Pulmonary artery endothelial cell (primary cell): ENCODE measurements around the gene STRBP. TPM values are rescaled to one million over a fixed set of nuclear protein-coding genes. Genes with fewer than 3 reads are reported as not detected.
"Not testable (repeated sequence)": the region's sequence is repeated elsewhere in the genome, so short reads cannot be mapped to it uniquely, and the experiment has no call there.

Source experiments
- DNase-seq: peaks from one replicate; pipeline ENCODE4 v3.0.0-alpha.2; 2011; ENCODE audit warnings: low read depth, low spot score
- total RNA-seq: library from RNA; depleted of rRNA; stranded (reverse); fragments of >200 nt; gene quantifications from 2 replicates; pipeline ENCODE4 v1.2.3, GENCODE V29; 2014

STRBP gene
- total RNA-seq, 1 donor from 2014 or later: 9.2 TPM

DNA sequence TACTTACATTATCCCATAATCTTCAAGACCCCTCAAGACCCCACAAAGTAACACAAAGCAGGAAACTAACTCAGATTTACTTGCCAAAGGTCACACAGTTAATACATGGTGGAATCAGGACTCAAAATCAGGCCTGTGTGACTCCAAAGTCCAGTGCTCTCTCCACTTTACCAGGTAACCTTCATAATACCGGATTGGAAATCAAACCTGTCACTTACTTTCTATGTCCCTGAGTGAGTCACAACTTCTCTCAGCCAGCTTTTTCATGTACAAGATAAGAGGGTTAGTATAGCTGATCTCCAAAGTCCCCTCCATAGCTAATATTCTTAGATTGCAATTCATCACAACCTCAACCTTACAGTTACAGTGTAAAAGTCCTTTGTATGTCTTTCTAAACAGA, 17.1 kb downstream of the STRBP start:
- no peak for DNase-seq

DNA sequence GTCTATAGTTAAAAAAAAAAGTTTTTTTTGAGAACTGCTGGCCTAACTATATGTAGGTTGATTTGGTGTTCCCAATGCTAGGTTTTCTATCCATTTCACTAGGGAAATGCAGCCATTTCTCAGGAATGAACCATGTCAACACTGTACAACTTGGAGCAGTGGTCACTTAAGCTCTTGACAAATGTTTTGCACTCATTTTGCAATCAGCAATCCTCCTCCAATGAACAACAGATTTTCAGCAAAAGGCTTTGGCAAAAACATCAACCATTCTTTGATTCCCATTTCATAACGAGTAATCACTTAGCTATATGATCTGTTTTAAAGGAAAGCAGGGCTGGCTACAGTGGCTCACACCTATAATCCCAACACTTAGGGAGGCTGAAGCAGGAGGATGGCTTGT, 17.9 kb downstream of the STRBP start:
- DNase-seq: no peak

DNA sequence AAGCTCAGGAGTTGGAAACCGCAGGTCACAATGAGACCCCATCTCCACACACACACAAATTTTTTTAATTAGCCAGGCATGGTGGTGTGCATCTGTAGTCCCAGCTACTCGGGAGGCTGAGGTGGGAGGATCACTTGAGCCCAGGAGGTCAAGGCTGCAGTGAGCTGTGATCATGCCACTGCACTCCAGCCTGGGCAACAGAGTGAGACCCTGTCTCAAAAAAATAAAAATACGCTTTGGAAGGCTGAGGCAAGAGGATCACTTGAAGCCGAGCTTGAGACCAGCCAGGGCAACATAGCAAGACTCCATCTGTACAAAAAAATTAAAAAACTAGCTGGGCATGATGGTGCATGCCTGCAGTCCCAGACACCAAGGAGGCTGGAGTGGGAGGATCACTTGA, 19.2 kb downstream of the STRBP start:
- not testable (repeated sequence) for DNase-seq

DNA sequence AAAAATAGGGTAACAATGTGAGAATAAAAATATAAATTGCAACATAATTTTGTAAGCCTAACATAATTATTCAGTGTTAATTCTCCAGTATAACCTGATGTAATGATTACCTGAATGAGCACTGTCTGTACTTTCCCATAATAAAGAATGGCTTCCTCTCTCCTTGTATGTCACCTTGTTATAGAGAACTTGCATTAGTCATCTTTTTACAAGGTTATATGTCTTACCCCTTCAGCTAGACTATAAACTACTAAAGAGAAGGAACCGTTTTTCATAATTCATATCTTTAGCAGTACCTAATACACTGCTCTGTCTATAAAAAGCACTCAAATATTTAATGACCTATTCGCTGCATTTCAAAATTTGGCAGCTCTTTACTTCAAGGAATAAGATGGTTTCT, 19.8 kb downstream of the STRBP start:
- DNase-seq: no peak

DNA sequence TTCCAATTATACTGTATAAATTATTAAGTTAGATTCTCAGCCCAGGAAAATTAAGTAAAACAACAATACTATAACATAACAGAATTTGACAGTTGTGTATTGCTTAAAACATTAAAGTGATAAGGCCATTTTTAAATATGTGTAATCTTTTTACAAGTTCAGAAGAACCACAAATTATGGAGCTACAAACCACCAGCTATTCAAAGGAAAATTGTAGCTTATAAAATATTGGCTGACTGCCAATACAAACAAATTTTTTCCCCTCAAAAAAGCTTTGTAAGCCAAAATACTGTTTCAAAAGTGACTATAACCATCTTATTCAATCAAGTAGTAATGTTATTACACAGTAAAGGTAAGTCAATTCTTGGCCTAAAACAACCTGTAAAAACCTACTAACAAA, 21.9 kb downstream of the STRBP start:
- no peak for DNase-seq

DNA sequence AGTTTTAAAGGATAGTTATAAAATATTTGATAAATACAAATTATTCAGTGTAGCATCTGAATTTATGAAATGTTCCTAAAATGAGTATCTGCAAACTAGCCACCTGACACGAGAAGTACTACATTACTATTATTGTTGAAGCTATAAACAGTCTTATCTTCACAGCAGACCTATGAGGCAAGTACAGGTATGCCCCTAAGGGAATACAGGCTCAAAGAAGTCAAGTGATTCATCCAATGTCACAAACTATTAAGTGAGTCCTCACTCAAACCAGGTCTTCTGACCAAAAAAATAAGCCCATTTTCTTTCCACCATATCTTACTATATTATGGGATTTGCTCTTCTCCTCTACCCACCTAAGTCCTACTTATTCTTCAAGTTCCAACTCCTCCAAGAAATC, 28.7 kb downstream of the STRBP start:
- DNase-seq: no peak

DNA sequence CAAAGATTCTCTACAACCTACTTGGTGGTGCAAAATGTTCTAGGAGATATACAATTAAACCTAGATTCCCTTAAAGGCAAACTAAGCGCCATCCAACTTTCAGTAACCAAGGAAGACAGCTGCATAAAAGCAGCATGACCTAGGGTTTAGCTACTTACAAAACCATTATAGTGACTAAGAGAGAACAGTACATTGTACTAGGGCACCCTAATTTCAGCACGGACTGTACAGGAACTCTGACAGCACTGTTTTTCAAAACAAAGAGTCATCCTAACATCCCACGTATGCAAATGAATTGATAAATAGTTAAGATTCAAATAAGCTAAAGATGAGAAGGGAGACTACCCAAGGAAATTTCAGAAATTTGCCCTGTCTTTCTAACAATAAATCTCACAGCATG, 30.0 kb downstream of the STRBP start:
- DNase-seq: no peak

DNA sequence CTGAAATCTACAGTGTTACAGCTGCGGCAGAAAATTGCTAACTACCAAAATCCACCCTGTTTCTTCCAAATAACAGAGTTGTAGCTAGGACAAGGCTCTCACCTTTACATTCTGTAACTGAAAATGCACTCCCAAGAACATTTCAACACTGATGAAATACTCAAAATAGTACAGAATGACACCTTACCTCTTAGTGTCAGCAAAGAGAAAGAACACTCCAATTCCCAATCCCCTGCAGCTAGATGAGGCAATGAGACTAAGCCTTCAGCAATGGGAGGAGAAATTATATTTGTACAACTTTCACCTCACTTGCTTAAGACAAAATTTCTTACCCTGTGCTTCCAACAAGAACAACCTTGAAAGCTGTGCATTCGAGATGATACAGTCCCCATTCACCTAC, 31.2 kb downstream of the STRBP start:
- DNase-seq: no peak

DNA sequence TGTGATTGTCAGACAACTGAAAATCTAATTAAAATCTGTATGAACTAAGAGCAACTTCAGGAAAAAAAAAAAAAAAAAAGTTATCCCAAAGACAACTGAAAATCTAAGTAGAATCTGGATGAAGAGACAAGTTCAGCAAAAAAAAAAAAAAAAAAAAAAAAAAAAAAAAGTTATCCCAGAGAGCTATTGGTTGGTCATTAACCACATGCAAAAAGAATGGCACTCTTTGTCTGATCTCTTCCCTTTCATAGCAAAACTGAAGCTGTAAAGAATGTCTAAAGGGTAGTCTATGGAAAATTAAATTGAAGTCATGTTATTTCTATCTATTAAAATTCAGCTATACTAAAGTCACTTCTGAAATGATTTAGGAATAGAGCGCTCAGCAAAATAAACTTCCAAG, 32.9 kb downstream of the STRBP start:
- DNase-seq: no peak

DNA sequence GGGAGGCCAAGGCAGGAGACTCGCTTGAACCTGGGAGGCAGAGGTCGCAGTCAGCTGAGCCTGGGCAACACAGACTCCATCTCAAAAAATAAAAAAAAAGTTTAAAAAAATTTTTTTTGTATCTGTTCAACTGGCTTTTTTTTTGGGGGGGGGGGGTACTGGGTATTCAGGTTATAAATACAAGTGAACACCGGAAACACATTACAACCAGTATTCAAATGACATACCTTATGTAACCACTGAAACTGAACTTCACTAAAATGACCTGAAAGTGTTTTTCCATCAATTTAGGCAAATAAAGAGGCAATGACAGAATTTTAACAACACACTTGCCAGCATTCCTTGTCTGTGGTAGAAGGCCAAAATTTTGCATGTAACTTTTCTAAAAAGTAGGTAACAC, 33.5 kb downstream of the STRBP start:
- DNase-seq: no peak

DNA sequence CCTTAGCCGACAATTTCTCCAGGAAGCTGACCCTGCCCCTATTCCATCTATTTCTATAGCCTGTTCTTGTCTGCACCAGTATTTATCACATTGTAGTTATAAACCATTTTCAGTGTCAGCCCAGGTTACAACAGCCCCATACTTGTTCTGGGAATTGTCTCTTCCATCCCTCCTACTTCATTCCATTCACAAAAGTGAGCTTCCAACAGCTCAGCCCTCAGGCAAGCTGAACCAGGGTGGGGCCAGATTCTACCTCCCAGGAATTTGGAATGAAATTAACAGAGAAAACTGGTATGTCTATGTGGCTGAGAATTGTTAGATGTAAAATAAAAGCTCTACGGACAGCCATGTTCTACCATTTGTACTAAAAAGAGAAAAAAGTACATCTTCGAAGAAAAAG, 36.1 kb downstream of the STRBP start:
- no peak for DNase-seq

DNA sequence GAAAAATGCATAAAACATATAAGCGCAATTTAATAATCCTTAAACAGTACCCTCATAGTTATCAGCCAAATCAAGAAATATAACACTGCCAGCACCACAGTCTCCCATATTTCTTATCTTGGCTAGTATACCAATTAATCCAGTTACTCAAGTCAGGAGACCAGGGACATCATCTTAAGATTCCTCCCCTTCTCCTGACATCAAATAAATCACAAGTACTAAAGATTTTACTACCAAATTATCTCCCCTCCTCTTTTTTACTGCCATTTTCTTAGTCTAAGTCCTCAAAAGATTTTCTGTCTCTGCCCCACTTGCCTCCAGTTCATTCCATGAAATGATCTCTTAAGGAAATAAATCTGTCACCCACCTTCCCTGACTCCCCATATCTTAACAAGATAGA, 37.0 kb downstream of the STRBP start:
- DNase-seq: no peak

DNA sequence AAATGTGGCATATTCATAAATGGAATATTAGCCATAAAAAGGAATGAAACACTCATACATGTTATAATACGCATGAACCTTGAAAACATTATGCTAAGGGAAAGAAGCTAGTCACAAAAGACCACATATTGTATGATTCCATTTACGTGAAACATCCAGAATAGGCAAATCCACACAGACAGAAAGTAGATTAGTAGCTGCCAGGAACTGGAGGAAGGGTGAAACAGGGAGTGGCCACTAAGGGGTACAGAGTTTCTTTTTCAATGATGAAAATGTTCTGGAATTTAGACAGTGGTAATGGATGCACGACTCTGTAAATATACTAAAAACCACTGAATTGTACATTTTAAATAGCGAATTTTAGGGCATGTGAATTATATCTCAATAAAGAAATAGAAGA, 39.4 kb downstream of the STRBP start:
- no peak for DNase-seq

DNA sequence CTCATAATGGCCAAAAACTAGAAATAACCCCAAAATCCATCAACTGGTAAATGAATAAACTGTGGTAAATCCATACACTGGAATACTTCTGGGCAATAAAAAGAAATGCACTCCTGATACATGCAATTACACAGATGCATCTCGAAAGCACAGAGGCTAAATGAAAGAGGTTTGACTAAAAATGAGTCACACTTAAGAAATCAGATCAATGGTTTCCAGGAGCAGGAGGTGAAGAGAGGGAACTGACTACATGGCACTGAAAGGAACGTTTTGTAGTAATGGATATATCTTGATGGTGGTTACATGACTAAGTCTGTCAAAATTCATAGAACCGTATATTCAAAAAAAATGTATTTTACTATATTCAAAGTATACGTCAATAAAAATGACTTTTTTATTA, 42.4 kb downstream of the STRBP start:
- no peak for DNase-seq

DNA sequence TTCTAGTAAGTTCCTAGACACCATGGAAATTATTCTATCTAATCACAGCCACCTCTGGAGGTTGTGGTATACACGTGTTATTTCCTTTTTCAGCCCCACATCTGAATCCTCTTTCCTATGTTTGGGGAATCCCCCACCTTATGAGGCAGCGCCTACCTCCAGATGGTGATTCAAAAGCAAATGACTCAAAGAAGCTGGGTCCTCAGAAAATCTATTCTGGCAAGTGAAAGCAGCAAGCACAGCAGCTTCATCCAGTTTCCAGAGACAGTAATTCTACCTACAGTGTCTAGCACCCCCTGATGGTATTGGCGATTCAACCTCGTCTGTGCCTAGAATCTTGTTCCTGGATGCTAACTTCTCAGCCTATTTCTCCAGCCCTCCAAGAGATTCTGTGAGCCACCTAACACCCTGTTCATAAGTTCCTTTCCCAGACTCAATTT, 43.0 kb downstream of the STRBP start:
- peak; percentile 79 for DNase-seq

DNA sequence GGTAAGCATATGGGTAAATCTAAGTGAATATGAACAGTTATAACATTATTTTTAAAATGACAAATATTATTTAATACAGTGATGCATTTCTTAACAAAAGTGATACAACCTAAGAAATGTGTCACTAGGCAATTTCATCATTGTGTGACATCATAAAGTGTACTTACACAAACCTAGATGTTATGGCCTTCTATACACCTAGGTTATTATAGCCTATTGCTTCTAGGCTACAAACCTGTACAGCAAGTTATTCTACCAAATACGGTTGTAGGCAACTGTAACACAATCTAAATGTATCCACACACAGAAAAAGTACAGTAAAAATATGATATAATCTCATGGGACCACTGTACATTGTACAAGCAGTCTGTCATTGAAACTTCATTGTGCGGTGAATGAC, 48.3 kb downstream of the STRBP start:
- DNase-seq: no peak

DNA sequence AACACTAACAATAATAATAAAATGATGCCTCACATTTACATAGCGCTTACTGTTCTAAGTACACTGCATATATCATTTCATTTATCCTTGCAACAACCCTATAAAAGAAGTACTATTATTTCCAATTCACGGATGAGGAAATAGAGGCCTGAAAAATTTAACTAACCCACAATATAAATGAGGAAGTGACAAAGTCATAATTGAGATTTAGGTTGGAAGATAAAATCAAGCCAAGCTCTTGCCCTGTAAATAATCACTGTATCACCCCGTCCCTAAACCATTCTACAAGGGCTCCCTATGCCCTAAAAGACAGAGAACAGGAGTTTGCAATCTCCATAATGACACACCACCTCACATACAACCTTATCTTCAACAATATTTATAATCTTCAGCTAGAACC, 49.6 kb downstream of the STRBP start:
- DNase-seq: no peak

DNA sequence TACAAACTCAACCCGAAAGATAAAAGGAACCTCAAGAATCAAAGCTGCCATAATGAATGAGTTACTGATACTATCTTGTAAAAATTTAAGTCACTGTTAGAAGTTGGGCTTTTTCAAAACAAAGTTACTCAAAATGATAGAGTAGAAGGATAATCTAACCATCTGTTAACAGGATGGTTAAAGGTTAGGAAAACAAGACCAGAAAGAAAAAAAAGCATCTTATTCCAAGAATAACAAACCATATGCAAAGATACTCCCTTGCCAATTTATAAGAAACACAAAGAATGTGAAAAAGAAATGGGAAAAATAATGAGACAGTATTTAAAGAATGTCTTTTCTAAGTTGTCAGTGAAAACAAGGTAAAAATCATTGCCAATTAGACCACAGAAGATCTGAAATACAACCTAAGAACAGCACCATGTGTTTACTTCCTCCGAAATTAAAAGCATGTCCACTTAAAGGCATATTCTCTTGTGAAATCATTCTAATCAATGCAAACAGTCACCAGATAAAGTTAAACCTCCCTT, 51.2 kb downstream of the STRBP start:
- peak; percentile 13 for DNase-seq

DNA sequence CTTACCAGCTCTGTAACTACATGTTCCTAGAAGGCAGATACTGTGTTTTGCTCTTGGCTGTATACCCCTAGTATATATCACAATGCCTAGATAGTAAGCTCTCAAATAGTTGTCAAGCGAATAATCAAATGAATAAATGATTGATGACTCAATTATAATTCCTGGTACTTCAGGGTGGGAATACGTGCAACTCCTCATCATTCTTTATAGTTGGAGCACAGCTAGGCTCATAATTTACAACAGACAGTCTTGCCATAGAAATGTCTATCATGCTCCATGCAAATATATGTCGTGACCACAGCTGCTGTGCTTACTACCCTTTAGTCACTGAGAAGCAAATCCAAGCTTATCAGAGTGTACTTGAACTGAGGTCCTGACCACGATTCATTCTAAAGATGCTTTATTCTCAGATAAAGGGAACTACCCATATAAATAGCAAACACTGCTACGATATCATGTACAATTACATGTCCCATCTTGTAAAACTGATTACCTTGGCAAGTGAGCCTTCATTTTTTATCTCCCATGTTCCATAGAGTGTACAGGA, 52.1 kb downstream of the STRBP start:
- no peak for DNase-seq

DNA sequence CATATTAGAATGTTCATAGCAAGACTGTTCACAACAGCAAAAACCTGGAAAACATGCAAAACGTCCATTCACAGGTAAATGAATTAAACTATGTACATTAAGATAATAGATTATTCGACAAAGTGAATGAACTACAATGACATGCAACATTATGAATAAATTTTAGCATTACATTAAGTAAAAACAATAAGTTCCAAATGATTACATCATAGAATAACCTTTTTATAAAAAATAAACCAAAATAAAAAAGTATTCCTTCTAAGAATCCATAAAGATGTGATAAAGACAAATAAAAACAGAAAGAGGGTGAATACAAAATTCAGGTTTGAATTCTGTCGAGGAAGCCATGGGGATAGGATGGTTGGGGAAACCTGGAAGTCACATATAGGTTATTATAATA, 57.3 kb downstream of the STRBP start:
- DNase-seq: no peak

DNA sequence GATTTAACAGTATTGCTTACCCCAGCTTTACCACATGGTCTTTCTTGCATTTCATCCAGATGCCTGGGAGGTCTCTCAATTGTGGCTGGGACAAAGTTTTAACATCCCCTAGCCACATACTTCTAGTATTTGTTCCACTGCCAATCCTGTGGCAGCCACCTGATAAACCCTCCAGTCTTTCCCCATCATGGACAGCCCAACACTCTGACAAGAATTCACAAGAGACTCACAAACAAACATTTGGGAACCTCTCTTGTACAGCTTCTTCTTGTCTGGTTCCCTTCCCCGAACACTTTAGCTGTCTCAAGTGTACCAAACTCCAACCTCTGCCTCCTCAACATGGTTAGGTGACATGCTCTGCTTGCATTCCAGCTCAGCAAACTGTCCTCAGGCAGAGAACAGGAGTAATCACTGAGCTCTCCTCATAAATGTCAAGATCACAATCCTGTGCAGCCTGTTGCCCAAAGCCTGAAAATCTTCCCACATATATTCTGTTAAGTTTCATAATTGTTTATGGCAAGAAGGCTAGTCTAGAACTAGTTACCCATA, 59.7 kb downstream of the STRBP start:
- DNase-seq: no peak

DNA sequence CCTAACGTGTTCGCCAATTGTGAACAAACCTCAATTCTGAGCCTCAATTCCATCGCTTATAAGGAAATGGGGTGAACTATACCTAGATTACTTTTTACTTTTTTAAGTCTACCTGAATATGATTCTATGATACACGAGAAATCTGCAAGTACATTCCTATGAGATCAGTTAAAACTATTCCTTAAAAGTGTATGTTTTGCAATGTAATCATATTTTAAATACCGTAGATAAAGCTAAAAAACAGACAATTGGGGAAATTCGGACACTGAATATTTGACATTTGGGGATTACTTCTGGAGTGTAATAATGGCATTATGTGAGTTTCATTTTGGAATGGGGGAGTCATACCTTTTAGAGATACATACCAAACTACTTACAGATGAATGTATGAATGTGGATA, 62.3 kb downstream of the STRBP start:
- no peak for DNase-seq

DNA sequence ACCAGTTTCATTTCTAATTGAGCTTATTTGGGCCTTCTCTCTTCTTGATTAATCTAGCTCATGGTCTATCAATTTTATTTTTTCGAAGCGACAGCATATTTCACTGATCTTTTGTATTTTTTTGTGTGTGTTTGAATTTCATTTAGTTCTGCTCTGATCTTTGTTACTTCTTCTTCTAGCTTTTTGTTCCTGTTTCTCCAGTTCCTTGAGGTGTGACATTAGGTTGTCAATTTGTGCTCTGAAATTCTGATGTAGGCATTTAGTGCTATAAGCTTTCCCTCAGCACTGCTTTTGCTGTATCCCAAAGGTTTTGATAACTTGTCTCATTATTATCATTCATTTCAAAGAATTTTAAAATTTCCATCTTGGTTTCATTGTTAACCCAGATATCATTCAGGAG, 67.3 kb downstream of the STRBP start:
- no peak for DNase-seq

DNA sequence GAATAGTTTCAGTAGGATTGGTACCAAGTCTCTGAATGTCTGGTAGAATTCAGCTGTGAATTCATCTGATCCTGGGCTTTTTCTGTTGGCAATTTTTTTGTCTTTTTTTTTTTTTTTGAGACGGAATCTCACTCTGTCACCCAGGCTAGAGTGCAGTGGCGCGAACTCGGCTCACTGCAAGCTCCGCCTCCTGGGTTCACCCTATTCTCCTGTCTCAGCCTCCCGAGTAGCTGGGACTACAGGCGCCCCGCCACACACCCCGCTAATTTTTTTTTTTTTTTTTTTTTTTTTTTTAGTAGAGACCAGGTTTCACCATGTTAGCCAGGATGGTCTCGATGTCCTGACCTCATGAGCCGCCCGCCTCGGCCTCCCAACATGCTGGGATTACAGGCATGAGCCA, 67.9 kb downstream of the STRBP start:
- not testable (repeated sequence) for DNase-seq
